HG03095 (cell line): ENCODE data around the gene ABCD2.
A peak's percentile ranks its signal among the peaks of the same experiment; 100 is the strongest.
"Not testable (repeated sequence)": the region's sequence is repeated elsewhere in the genome, so short reads cannot be mapped to it uniquely, and the experiment has no call there.

ENCODE experiments used
- ATAC-seq: cut with Tn5 transposase; IDR thresholded peaks from one replicate; pipeline ENCODE4 v1.9.1; 2021; ENCODE audit warnings: moderate library complexity; ENCODE audit not compliant: unreplicated experiment

The ABCD2 gene

DNA sequence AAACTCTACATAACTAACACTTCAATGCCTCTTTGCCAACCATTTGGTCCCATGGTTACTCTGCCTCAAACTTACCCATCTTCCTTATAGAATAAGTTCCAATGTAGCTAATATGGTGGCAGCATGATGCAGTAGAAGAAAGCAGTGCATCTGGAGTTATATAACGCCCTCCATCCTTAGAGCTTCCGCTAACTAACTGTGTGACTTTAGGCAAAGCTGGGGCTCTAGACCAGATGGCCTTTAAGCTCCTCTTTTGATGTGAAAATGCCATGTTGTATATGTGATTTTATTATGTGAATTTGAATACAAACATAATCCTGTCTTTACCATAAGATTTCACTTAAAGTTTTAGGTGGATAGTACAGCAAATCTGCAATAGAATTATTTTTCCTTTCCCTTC is 6.1 kb downstream of the ABCD2 start:
- no peak for ATAC-seq

GRCh38 chr12:39612250-39612649 is 7.4 kb downstream of the ABCD2 start:
- ATAC-seq = no peak

DNA sequence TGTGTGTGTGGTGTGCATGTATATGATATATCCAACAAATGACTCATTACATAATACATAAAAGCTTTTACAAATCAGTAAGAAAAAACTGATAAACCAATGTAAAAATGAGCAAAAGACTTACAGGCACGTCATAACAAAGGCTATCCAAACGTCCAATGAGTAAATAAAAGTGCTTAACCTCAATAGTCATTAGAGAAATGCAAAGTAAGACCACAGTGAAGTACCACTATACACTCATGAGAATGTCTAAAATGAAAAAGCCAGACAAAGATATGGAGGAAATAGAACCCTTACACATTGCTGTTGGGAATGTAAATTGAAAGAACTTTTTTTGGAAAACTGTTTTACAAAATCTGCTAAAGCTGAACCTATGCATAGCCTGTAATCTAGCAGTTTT is 7.8 kb downstream of the ABCD2 start:
- ATAC-seq = no peak

DNA sequence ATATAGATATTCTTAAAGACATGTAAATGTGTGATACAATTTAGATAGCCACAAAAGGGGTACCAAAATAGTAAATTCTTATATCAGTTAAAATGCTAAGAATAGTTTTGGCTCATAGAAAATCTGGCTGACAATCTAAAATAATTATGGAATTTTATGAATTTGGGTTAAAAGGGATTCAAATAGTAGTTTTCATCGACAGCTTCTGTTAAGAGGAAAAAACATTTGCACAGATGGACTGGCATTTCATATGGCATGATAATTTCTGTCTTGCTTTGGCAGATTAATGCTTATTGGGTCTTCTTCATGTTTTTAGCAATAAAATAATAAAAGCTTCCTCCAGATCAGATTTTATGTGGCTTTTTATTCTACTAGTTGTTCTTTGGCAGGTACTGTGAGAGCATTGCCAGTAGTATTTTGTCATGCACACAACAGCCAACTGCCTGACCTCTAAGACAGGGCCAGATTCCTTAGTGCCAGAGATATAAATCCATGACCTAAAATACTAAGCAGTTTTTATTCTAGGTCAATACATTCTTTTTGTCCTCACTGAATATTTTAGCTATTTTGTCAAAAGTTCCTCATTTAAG is 9.1 kb downstream of the ABCD2 start:
- ATAC-seq = no peak

DNA sequence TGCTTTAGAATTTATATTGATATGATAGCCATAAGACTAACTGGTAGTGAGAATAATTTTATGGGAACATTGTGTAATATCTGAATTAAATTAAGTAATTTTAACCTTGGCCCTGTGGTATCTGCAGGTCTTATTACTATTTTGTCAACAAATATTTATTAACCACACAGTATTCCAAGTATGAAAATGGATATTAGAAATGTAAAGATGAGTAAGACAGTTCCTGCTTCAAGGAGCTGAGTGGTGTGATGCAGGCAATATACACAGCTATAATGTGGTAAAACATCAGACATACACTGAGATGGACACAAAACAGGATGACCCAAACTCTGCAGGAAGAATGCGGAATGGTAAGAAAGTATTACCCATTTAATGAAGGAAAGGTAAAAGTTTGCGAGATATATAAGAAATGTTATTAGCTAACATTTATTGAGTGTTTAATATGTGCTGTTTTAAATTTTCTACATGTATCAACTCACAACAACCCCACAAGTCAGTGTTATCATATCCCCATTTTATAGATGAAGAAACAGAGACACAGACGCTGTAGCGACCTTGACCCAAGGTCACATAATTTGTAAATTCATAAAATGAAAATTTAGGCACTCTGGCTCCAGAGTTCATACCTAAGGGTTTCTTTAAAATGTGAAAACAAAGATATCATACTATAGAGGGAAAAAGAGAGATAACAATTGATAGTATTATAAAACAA is 12.7 kb downstream of the ABCD2 start:
- no peak for ATAC-seq

- no peak for ATAC-seq
These were observed 13.6 kb downstream of the ABCD2 start for GRCh38 chr12:39605996-39606395.

- ATAC-seq = no peak
These were observed 14.1 kb downstream of the ABCD2 start for GRCh38 chr12:39605501-39605900.

- no peak for ATAC-seq
These were observed 16.5 kb downstream of the ABCD2 start for GRCh38 chr12:39603065-39603464.

DNA sequence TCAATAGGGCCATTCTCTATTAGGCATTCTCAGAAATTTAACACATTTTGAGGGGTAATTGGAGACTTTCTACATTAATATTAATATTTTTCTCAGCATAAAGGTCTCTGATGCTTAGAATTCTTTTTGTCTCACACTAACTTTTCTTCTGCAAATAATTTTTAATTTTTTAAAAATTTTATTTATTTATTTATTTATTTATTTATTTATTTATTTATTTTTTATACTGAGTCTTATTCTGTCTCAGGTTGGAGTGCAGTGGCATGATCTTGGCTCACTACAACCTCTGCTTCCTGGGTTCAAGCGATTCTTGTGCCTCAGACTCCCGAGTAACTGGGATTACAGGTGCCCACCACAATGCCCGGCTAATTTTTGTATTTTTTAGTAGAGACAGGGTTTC is 17.7 kb downstream of the ABCD2 start:
- ATAC-seq = not testable (repeated sequence)

- no peak for ATAC-seq
These were observed 23.7 kb downstream of the ABCD2 start for GRCh38 chr12:39595928-39596327.

GRCh38 chr12:39592295-39592694 is 27.3 kb downstream of the ABCD2 start:
- no peak for ATAC-seq

DNA sequence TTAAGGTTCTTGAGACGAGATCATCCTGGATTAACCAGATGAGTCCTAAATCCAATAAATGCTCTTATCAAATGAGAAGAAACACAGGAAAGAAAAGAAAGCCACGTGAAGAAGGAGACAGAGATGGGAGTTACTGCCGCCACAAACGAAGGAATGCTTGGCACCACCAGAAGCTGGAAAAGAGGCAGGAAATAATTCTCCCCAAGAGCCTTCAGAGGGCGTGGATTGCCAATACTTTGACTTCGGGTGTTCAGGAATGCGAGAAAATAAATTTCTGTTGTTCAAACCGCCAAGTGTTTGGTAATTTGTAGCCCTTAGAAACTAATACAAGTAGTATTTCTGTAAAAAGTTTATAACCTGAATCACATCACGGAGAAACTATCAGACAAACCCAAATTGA is 31.3 kb downstream of the ABCD2 start:
- no peak for ATAC-seq

GRCh38 chr12:39587225-39587624 is 32.4 kb downstream of the ABCD2 start:
- ATAC-seq = peak; percentile 67

DNA sequence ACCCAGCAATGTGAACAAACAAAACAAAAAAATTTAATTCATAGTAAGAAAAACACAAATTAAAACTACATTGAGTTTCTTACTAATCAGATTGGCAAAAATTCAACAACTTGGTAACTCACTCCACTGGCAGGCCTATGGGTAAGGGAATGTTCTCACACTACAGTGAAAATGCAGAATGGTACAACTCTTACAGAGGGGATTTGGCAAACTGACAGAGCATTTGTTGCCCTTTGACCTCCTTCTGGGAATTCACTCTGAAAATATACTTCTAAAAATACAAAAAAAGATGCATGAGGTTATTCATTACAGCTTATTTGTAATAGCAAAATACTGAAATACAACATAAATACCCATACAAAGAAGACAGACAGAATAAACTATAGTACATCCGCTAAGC is 32.8 kb downstream of the ABCD2 start:
- ATAC-seq = no peak

GRCh38 chr12:39581592-39581991 is 38.0 kb downstream of the ABCD2 start:
- ATAC-seq = no peak

DNA sequence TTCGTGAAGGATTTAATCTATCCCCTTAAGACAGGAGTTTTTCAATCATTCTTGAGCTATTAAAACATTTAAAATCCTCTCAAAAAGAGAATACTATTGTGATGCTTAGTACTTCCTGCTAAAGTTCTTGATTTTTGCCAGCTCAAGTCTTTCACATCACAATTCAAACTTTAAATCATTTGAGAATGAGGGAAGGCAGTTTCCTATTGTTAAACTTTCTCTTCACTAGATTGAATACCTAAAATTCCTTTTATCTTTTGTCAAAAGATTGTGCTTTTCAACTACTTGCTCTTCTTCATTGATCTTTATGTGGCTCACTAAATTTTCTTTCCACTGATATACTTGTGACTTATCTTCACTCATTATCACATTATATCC is 44.1 kb downstream of the ABCD2 start:
- ATAC-seq = no peak

DNA sequence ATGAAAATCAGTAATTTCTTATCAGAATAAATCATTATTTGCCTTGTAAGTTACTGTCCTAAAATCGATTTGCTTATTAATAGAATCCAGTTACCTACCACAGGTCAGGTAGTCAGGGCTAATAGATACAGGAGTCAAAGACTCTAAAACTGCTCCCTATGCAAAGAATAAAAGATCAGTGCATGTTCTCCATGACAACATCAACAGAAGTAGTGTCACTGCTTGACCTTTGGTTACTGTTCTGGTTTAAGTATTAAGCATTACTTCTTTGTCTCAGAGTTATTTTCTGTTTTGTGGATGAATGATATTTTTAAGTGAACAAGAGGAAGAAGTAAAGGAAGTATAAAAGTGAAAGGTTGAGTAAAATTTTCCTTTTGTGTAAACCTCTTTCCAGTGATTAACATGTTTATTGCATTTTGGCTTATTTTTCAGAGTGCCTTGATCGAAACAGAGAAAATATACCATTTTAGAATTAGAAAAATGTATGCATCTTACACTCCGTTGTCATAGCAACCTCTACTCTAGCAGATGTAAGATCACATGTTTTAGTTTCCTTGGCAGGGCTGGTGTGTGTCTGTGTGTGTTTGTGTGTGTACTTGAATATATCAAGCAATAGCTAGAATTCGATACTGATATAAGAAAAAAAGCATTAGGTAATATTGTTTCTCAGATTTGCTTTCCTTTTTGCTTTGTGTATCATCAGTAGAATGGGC is 44.7 kb downstream of the ABCD2 start:
- no peak for ATAC-seq

- no peak for ATAC-seq
These were observed 45.2 kb downstream of the ABCD2 start for GRCh38 chr12:39574378-39574777.

DNA sequence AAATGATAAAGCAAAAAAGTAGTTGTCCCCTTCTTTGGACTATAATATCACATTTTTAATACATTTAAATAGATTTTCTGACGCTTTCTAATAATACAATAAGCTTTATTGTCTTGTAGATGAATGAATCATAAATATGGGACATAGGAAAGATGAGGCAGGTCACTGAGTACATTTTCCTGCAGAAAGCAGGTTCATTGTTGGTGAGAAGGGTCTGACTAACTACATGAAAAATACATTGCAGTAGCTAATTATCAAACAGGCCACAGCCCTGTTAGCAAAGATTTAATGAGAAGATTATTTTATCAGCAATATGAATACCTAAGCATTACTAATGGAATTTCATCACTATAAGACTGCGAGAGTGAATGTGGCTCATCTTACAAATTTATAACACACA is 45.6 kb downstream of the ABCD2 start:
- ATAC-seq = no peak

DNA sequence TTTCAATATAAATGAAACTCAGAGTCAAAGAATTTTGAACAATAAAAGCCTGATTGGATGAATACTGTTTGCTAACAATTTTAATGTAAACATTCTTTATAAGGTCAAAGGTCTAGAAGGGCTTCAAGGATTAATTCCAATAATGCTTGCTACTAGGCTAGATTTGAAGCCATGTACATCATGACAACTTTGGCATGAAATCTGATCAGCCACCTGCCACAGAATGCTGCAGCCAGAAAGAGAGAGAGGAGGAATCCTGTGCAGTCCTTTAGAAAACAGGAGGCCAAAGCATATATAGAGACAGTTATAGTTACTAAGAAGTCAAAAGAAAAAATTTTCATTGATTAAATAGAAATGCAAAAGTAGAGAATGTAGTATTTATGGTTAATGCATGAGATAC is 47.1 kb downstream of the ABCD2 start:
- ATAC-seq = no peak

- ATAC-seq = no peak
These were observed 48.3 kb downstream of the ABCD2 start for GRCh38 chr12:39571351-39571750.

DNA sequence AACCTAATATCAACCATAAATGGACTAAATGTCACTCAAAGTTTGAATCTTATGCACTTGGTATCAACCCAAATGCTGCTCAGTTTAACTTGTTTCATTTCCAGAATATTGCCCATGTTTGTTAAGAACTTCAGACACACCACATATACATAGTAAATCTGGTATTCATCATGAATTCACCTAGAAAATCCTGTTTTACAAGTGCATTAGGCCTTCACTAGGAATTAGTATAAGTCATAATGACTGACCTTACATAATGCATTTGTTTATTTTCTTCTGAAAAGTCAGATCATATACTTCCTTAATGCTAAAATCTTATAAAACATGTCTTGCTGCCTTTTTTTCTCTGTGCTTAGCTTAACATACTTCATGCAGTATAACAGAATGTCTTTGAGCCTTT is 66.1 kb downstream of the ABCD2 start:
- ATAC-seq = no peak
